ENCODE results near the gene GMCL2.

Gene GMCL2

GRCh38 chr5:178187014-178187413 lies at the start of gene GMCL2:
Gene GMCL2 (minus strand): TSS chr5:178187371. CDS start chr5:178187299, 72 bp downstream.
- 0 out of 2 replicates have a peak, but pooled peaks cover under 1% of the 10 kb centered on the region for H3K9me3 ChIP-seq (ENCODE audit: control insufficient read depth, insufficient read depth, low read depth, low read length)
- H3K27ac ChIP-seq (ENCODE audit: low read depth, low read length): no peak within 1 kb of the TSS
- H3K4me3 ChIP-seq (ENCODE audit: low read depth, low read length): no peak within 1 kb of the TSS
- no peaks in the 10 kb centered on the region for H3K36me3 ChIP-seq (ENCODE audit: control insufficient read depth, insufficient read depth, low read length)
- no peak within 1 kb of the TSS for H3K9ac ChIP-seq (ENCODE audit: low read length)
- peaks cover 6% of the 10 kb centered on the region for H3K4me1 ChIP-seq (ENCODE audit: control insufficient read depth, insufficient read depth, low read length)
- no peaks in the 10 kb centered on the region for H3K27me3 ChIP-seq (ENCODE audit: control insufficient read depth, insufficient read depth, low read length)

- Histone ChIP-seq H3K36me3 (ENCODE audit: control insufficient read depth, insufficient read depth, low read length) (no peaks in the 10 kb centered on the region), H3K27me3 (ENCODE audit: control insufficient read depth, insufficient read depth, low read length) (no peaks in the 10 kb centered on the region), H3K4me1 (ENCODE audit: control insufficient read depth, insufficient read depth, low read length) (peaks cover 17% of the 10 kb centered on the region), H3K9me3 (ENCODE audit: control insufficient read depth, insufficient read depth, low read depth, low read length) (no peaks in the 10 kb centered on the region), H3K27ac (ENCODE audit: low read depth, low read length) (no peak overlapping the region), H3K9ac (ENCODE audit: low read length) (no peak overlapping the region), H3K4me3 (ENCODE audit: low read depth, low read length) (no peak overlapping the region)
Measured at GRCh38 chr5:178236679-178237078, 49.5 kb upstream of the GMCL2 start.

- Histone ChIP-seq H3K9me3 (ENCODE audit: control insufficient read depth, insufficient read depth, low read depth, low read length) (no peaks in the 10 kb centered on the region), H3K27me3 (ENCODE audit: control insufficient read depth, insufficient read depth, low read length) (no peaks in the 10 kb centered on the region), H3K36me3 (ENCODE audit: control insufficient read depth, insufficient read depth, low read length) (peaks cover 2% of the 10 kb centered on the region), H3K4me1 (ENCODE audit: control insufficient read depth, insufficient read depth, low read length) (peaks cover 23% of the 10 kb centered on the region), H3K9ac (ENCODE audit: low read length) (no peak overlapping the region), H3K4me3 (ENCODE audit: low read depth, low read length) (no peak overlapping the region), H3K27ac (ENCODE audit: low read depth, low read length) (no peak overlapping the region)
Measured at GRCh38 chr5:178236126-178236525, 49.0 kb upstream of the GMCL2 start.

- H3K9me3 ChIP-seq (ENCODE audit: control insufficient read depth, insufficient read depth, low read depth, low read length): no peaks in the 10 kb centered on the region
- peaks cover 27% of the 10 kb centered on the region for H3K4me1 ChIP-seq (ENCODE audit: control insufficient read depth, insufficient read depth, low read length)
- no peaks in the 10 kb centered on the region for H3K27me3 ChIP-seq (ENCODE audit: control insufficient read depth, insufficient read depth, low read length)
- H3K27ac ChIP-seq (ENCODE audit: low read depth, low read length): no peak overlapping the region
- no peak overlapping the region for H3K9ac ChIP-seq (ENCODE audit: low read length)
- H3K36me3 ChIP-seq (ENCODE audit: control insufficient read depth, insufficient read depth, low read length): peaks cover 7% of the 10 kb centered on the region
- H3K4me3 ChIP-seq (ENCODE audit: low read depth, low read length): no peak overlapping the region
Measured at GRCh38 chr5:178235588-178235974, 48.4 kb upstream of the GMCL2 start.

- no peaks in the 10 kb centered on the region for H3K27me3 ChIP-seq (ENCODE audit: control insufficient read depth, insufficient read depth, low read length)
- H3K36me3 ChIP-seq (ENCODE audit: control insufficient read depth, insufficient read depth, low read length): peaks cover 13% of the 10 kb centered on the region
- no peak overlapping the region for H3K9ac ChIP-seq (ENCODE audit: low read length)
- peaks cover 27% of the 10 kb centered on the region for H3K4me1 ChIP-seq (ENCODE audit: control insufficient read depth, insufficient read depth, low read length)
- no peak overlapping the region for H3K4me3 ChIP-seq (ENCODE audit: low read depth, low read length)
- H3K27ac ChIP-seq (ENCODE audit: low read depth, low read length): no peak overlapping the region
- no peaks in the 10 kb centered on the region for H3K9me3 ChIP-seq (ENCODE audit: control insufficient read depth, insufficient read depth, low read depth, low read length)
Measured at GRCh38 chr5:178234750-178235587, 47.8 kb upstream of the GMCL2 start.

- Histone ChIP-seq H3K4me3 (ENCODE audit: low read depth, low read length) (no peak overlapping the region), H3K36me3 (ENCODE audit: control insufficient read depth, insufficient read depth, low read length) (peaks cover 21% of the 10 kb centered on the region), H3K9ac (ENCODE audit: low read length) (no peak overlapping the region), H3K4me1 (ENCODE audit: control insufficient read depth, insufficient read depth, low read length) (peaks cover 27% of the 10 kb centered on the region), H3K27me3 (ENCODE audit: control insufficient read depth, insufficient read depth, low read length) (no peaks in the 10 kb centered on the region), H3K9me3 (ENCODE audit: control insufficient read depth, insufficient read depth, low read depth, low read length) (no peaks in the 10 kb centered on the region), H3K27ac (ENCODE audit: low read depth, low read length) (no peak overlapping the region)
Measured at GRCh38 chr5:178234121-178234749, 47.1 kb upstream of the GMCL2 start.

GRCh38 chr5:178232920-178233429 lies 45.8 kb upstream of the GMCL2 start:
- peaks cover 31% of the 10 kb centered on the region for H3K36me3 ChIP-seq (ENCODE audit: control insufficient read depth, insufficient read depth, low read length)
- no peaks in the 10 kb centered on the region for H3K27me3 ChIP-seq (ENCODE audit: control insufficient read depth, insufficient read depth, low read length)
- no peaks in the 10 kb centered on the region for H3K9me3 ChIP-seq (ENCODE audit: control insufficient read depth, insufficient read depth, low read depth, low read length)
- H3K27ac ChIP-seq (ENCODE audit: low read depth, low read length): no peak overlapping the region; the same call in 1 of the 2 replicates
- peaks cover 21% of the 10 kb centered on the region for H3K4me1 ChIP-seq (ENCODE audit: control insufficient read depth, insufficient read depth, low read length)
- peak overlapping the region; percentile 87 for H3K9ac ChIP-seq (ENCODE audit: low read length)
- peak overlapping the region; percentile 74 for H3K4me3 ChIP-seq (ENCODE audit: low read depth, low read length)

GRCh38 chr5:178232124-178232919 lies 45.2 kb upstream of the GMCL2 start, which contains the start of gene PHYKPL:
Gene PHYKPL (minus strand): TSS chr5:178232802. CDS start chr5:178232550, 252 bp downstream.
- Histone ChIP-seq H3K9ac (ENCODE audit: low read length) (peak within 1 kb of the TSS; percentile 87), H3K27ac (ENCODE audit: low read depth, low read length) (peak within 1 kb of the TSS; percentile 72), H3K36me3 (ENCODE audit: control insufficient read depth, insufficient read depth, low read length) (peaks cover 38% of the 10 kb centered on the region), H3K9me3 (ENCODE audit: control insufficient read depth, insufficient read depth, low read depth, low read length) (no peaks in the 10 kb centered on the region), H3K4me1 (ENCODE audit: control insufficient read depth, insufficient read depth, low read length) (peaks cover 21% of the 10 kb centered on the region), H3K27me3 (ENCODE audit: control insufficient read depth, insufficient read depth, low read length) (no peaks in the 10 kb centered on the region), H3K4me3 (ENCODE audit: low read depth, low read length) (peak within 1 kb of the TSS; percentile 74)

- H3K4me1 ChIP-seq (ENCODE audit: control insufficient read depth, insufficient read depth, low read length): peaks cover 21% of the 10 kb centered on the region
- H3K27me3 ChIP-seq (ENCODE audit: control insufficient read depth, insufficient read depth, low read length): no peaks in the 10 kb centered on the region
- H3K4me3 ChIP-seq (ENCODE audit: low read depth, low read length): peak overlapping the region; percentile 74
- no peaks in the 10 kb centered on the region for H3K9me3 ChIP-seq (ENCODE audit: control insufficient read depth, insufficient read depth, low read depth, low read length)
- peak overlapping the region; percentile 72; the same call in 1 of the 2 replicates for H3K27ac ChIP-seq (ENCODE audit: low read depth, low read length)
- peak overlapping the region; percentile 87 for H3K9ac ChIP-seq (ENCODE audit: low read length)
- peaks cover 41% of the 10 kb centered on the region for H3K36me3 ChIP-seq (ENCODE audit: control insufficient read depth, insufficient read depth, low read length)
Measured at GRCh38 chr5:178231539-178232123, 44.5 kb upstream of the GMCL2 start.

GRCh38 chr5:178230879-178231538 lies 43.8 kb upstream of the GMCL2 start:
- Histone ChIP-seq H3K4me3 (ENCODE audit: low read depth, low read length) (peak overlapping the region; percentile 74), H3K4me1 (ENCODE audit: control insufficient read depth, insufficient read depth, low read length) (peaks cover 21% of the 10 kb centered on the region), H3K27me3 (ENCODE audit: control insufficient read depth, insufficient read depth, low read length) (no peaks in the 10 kb centered on the region), H3K9ac (ENCODE audit: low read length) (peak overlapping the region; percentile 87), H3K27ac (ENCODE audit: low read depth, low read length) (no peak overlapping the region), H3K36me3 (ENCODE audit: control insufficient read depth, insufficient read depth, low read length) (peaks cover 45% of the 10 kb centered on the region), H3K9me3 (ENCODE audit: control insufficient read depth, insufficient read depth, low read depth, low read length) (no peaks in the 10 kb centered on the region)
